Measurements from ENCODE around the gene CADPS2.

The CADPS2 gene

GRCh38 chr7:122626785-122627184 lies 259.5 kb downstream of the CADPS2 start:
- no peak overlapping the region for H3K4me3 Mint-ChIP-seq
- H3K9me3 Mint-ChIP-seq, result no peaks in the 10 kb centered on the region
- H3K4me1 Mint-ChIP-seq, result no peaks in the 10 kb centered on the region
- no peak for TF ChIP-seq CTCF (IDR thresholded peaks at IDR 0.05; ENCODE audit: unreplicated experiment in 3 of 3)
- H3K27ac Mint-ChIP-seq, result peak overlapping the region; percentile 62 to 82 (median 76)
- H3K36me3 Mint-ChIP-seq (ENCODE audit: low read depth), result no peaks in the 10 kb centered on the region
- peaks cover 3% of the 10 kb centered on the region for H3K27me3 Mint-ChIP-seq (ENCODE audit: low read depth)

GRCh38 chr7:122622682-122623081 lies 263.6 kb downstream of the CADPS2 start:
- no peaks in the 10 kb centered on the region for H3K9me3 Mint-ChIP-seq
- no peaks in the 10 kb centered on the region for H3K27me3 Mint-ChIP-seq (ENCODE audit: low read depth)
- H3K4me3 Mint-ChIP-seq, result no peak overlapping the region
- no peaks in the 10 kb centered on the region for H3K4me1 Mint-ChIP-seq
- no peak for TF ChIP-seq CTCF (IDR thresholded peaks at IDR 0.05; ENCODE audit: unreplicated experiment in 3 of 3)
- no peaks in the 10 kb centered on the region for H3K36me3 Mint-ChIP-seq (ENCODE audit: low read depth)
- no peak overlapping the region for H3K27ac Mint-ChIP-seq

GRCh38 chr7:122619664-122620063 lies 266.6 kb downstream of the CADPS2 start:
- Mint-ChIP-seq H3K9me3 (no peaks in the 10 kb centered on the region), H3K4me3 (no peak overlapping the region), H3K27ac (no peak overlapping the region), H3K4me1 (no peaks in the 10 kb centered on the region), H3K36me3 (ENCODE audit: low read depth) (no peaks in the 10 kb centered on the region), H3K27me3 (ENCODE audit: low read depth) (no peaks in the 10 kb centered on the region)
- no peak for TF ChIP-seq CTCF (IDR thresholded peaks at IDR 0.05; ENCODE audit: unreplicated experiment in 3 of 3)

GRCh38 chr7:122618585-122619189 lies 267.6 kb downstream of the CADPS2 start:
- no peak overlapping the region for H3K27ac Mint-ChIP-seq
- no peaks in the 10 kb centered on the region for H3K36me3 Mint-ChIP-seq (ENCODE audit: low read depth)
- H3K27me3 Mint-ChIP-seq (ENCODE audit: low read depth), result no peaks in the 10 kb centered on the region
- TF ChIP-seq CTCF (IDR thresholded peaks at IDR 0.05; ENCODE audit: unreplicated experiment in 3 of 3), result no peak
- H3K9me3 Mint-ChIP-seq, result no peaks in the 10 kb centered on the region
- H3K4me3 Mint-ChIP-seq, result no peak overlapping the region
- H3K4me1 Mint-ChIP-seq, result no peaks in the 10 kb centered on the region

GRCh38 chr7:122616951-122617350 lies 269.3 kb downstream of the CADPS2 start:
- Mint-ChIP-seq H3K27ac (no peak overlapping the region), H3K27me3 (ENCODE audit: low read depth) (no peaks in the 10 kb centered on the region), H3K4me3 (no peak overlapping the region), H3K4me1 (no peaks in the 10 kb centered on the region), H3K9me3 (no peaks in the 10 kb centered on the region), H3K36me3 (ENCODE audit: low read depth) (no peaks in the 10 kb centered on the region)
- TF ChIP-seq CTCF (IDR thresholded peaks at IDR 0.05; ENCODE audit: unreplicated experiment in 3 of 3), result no peak

- no peaks in the 10 kb centered on the region for H3K4me1 Mint-ChIP-seq
Observed at GRCh38 chr7:122605929-122606328, 280.3 kb downstream of the CADPS2 start.

More at GRCh38 chr7:122605929-122606328, 280.3 kb downstream of the CADPS2 start:
- Mint-ChIP-seq H3K36me3 (ENCODE audit: low read depth) (no peaks in the 10 kb centered on the region), H3K27me3 (ENCODE audit: low read depth) (no peaks in the 10 kb centered on the region), H3K27ac (no peak overlapping the region), H3K4me3 (no peak overlapping the region), H3K9me3 (peaks cover 3% of the 10 kb centered on the region)
- TF ChIP-seq CTCF (IDR thresholded peaks at IDR 0.05; ENCODE audit: unreplicated experiment in 3 of 3), result no peak

Measured in nephron (organoid).